Effector memory CD4-positive, alpha-beta T cell (primary cell): ENCODE results near the gene GNAQ.

Source experiments
- DNase-seq, 3 donors: peaks; one replicate each; pipeline ENCODE4 v3.0.0-alpha.2; 2020
- H3K27ac ChIP-seq: 2 replicates; pipeline ENCODE4 v1.7.0; 2013; ENCODE audit warnings: mild to moderate bottlenecking, low read length, moderate library complexity; ENCODE audit not compliant: insufficient read depth, poor library complexity, severe bottlenecking
- H3K27me3 ChIP-seq: replicated peaks from 2 replicates; pipeline ENCODE4 v1.7.0; 2013; ENCODE audit warnings: mild to moderate bottlenecking, low read length; ENCODE audit not compliant: insufficient read depth, control insufficient read depth, poor library complexity, severe bottlenecking
- H3K36me3 ChIP-seq: 2 replicates; pipeline ENCODE4 v1.7.0; 2013; ENCODE audit warnings: mild to moderate bottlenecking, low read length, moderate library complexity; ENCODE audit not compliant: control insufficient read depth, insufficient read depth
- H3K4me1 ChIP-seq: 2 replicates; pipeline ENCODE4 v1.7.0; 2013; ENCODE audit warnings: low read length, mild to moderate bottlenecking; ENCODE audit not compliant: control insufficient read depth, insufficient read depth, poor library complexity, severe bottlenecking
- H3K4me3 ChIP-seq: 2 replicates; pipeline ENCODE4 v1.7.0; 2013; ENCODE audit warnings: low read length, low read depth, mild to moderate bottlenecking; ENCODE audit not compliant: insufficient read depth, poor library complexity, severe bottlenecking
- H3K9me3 ChIP-seq: 2 replicates; pipeline ENCODE4 v1.7.0; 2013; ENCODE audit warnings: mild to moderate bottlenecking, low read length, moderate library complexity; ENCODE audit not compliant: control insufficient read depth

GNAQ gene

GRCh38 chr9:77857513-77858259, 173.9 kb downstream of the GNAQ start:
- DNase-seq = no peak
- Histone ChIP-seq H3K27me3 (no peaks in the 10 kb centered on the region), H3K36me3 (no peaks in the 10 kb centered on the region), H3K27ac (no peak overlapping the region), H3K4me3 (no peak overlapping the region), H3K4me1 (no peaks in the 10 kb centered on the region), H3K9me3 (no peaks in the 10 kb centered on the region)

- Histone ChIP-seq H3K27me3 (no peaks in the 10 kb centered on the region), H3K27ac (no peak overlapping the region), H3K4me3 (no peak overlapping the region), H3K9me3 (no peaks in the 10 kb centered on the region), H3K4me1 (no peaks in the 10 kb centered on the region), H3K36me3 (no peaks in the 10 kb centered on the region)
- DNase-seq = no peak
Observed at GRCh38 chr9:77856615-77857014, 175.0 kb downstream of the GNAQ start.

GRCh38 chr9:77854916-77855311, 176.7 kb downstream of the GNAQ start:
- Histone ChIP-seq H3K9me3 (no peaks in the 10 kb centered on the region), H3K4me1 (no peaks in the 10 kb centered on the region), H3K27me3 (no peaks in the 10 kb centered on the region), H3K4me3 (no peak overlapping the region), H3K27ac (no peak overlapping the region), H3K36me3 (no peaks in the 10 kb centered on the region)
- no peak for DNase-seq

GRCh38 chr9:77854258-77854915, 177.2 kb downstream of the GNAQ start:
- H3K4me3 ChIP-seq = no peak overlapping the region
- H3K36me3 ChIP-seq = no peaks in the 10 kb centered on the region
- no peaks in the 10 kb centered on the region for H3K27me3 ChIP-seq
- no peak for DNase-seq
- no peaks in the 10 kb centered on the region for H3K4me1 ChIP-seq
- no peak overlapping the region for H3K27ac ChIP-seq
- H3K9me3 ChIP-seq = no peaks in the 10 kb centered on the region

- no peak for DNase-seq
- no peak overlapping the region for H3K4me3 ChIP-seq
- H3K4me1 ChIP-seq = no peaks in the 10 kb centered on the region
- H3K9me3 ChIP-seq = no peaks in the 10 kb centered on the region
- no peaks in the 10 kb centered on the region for H3K27me3 ChIP-seq
- no peak overlapping the region for H3K27ac ChIP-seq
- no peaks in the 10 kb centered on the region for H3K36me3 ChIP-seq
Observed at GRCh38 chr9:77853716-77854115, 177.9 kb downstream of the GNAQ start.

- H3K4me1 ChIP-seq = peaks cover 3% of the 10 kb centered on the region
- no peaks in the 10 kb centered on the region for H3K27me3 ChIP-seq
- H3K9me3 ChIP-seq = no peaks in the 10 kb centered on the region
- no peaks in the 10 kb centered on the region for H3K36me3 ChIP-seq
- no peak overlapping the region for H3K4me3 ChIP-seq
- no peak overlapping the region for H3K27ac ChIP-seq
- no peak for DNase-seq
Observed at GRCh38 chr9:77851882-77852595, 179.6 kb downstream of the GNAQ start.

GRCh38 chr9:77848897-77849296, 182.7 kb downstream of the GNAQ start:
- DNase-seq = no peak
- H3K4me1 ChIP-seq = peaks cover 3% of the 10 kb centered on the region

GRCh38 chr9:77848404-77848803, 183.2 kb downstream of the GNAQ start:
- no peak overlapping the region for H3K27ac ChIP-seq
- no peaks in the 10 kb centered on the region for H3K9me3 ChIP-seq
- no peak overlapping the region for H3K4me3 ChIP-seq
- DNase-seq = no peak
- H3K4me1 ChIP-seq = peaks cover 3% of the 10 kb centered on the region
- no peaks in the 10 kb centered on the region for H3K36me3 ChIP-seq
- H3K27me3 ChIP-seq = no peaks in the 10 kb centered on the region

More at GRCh38 chr9:77848897-77849296, 182.7 kb downstream of the GNAQ start:
- no peak overlapping the region for H3K4me3 ChIP-seq
- no peaks in the 10 kb centered on the region for H3K36me3 ChIP-seq
- H3K27ac ChIP-seq = no peak overlapping the region
- no peaks in the 10 kb centered on the region for H3K9me3 ChIP-seq
- no peaks in the 10 kb centered on the region for H3K27me3 ChIP-seq

GRCh38 chr9:77847626-77848025, 184.0 kb downstream of the GNAQ start:
- no peaks in the 10 kb centered on the region for H3K9me3 ChIP-seq
- no peak overlapping the region for H3K4me3 ChIP-seq
- no peaks in the 10 kb centered on the region for H3K36me3 ChIP-seq
- H3K27ac ChIP-seq = no peak overlapping the region
- no peaks in the 10 kb centered on the region for H3K27me3 ChIP-seq
- peaks cover 3% of the 10 kb centered on the region for H3K4me1 ChIP-seq
- DNase-seq = no peak

- H3K27ac ChIP-seq = no peak overlapping the region
- DNase-seq = no peak
- peaks cover 3% of the 10 kb centered on the region for H3K4me1 ChIP-seq
Observed at GRCh38 chr9:77847059-77847499, 184.5 kb downstream of the GNAQ start.

More at GRCh38 chr9:77847059-77847499, 184.5 kb downstream of the GNAQ start:
- H3K36me3 ChIP-seq = no peaks in the 10 kb centered on the region
- no peak overlapping the region for H3K4me3 ChIP-seq
- H3K9me3 ChIP-seq = no peaks in the 10 kb centered on the region
- no peaks in the 10 kb centered on the region for H3K27me3 ChIP-seq
